Daoy (cell line): ENCODE data around the gene SPATA46. TPM values are rescaled to one million over a fixed set of nuclear protein-coding genes. Genes with fewer than 3 reads are reported as not detected.
A peak's percentile ranks its signal among the peaks of the same experiment; 100 is the strongest.
"Not testable (repeated sequence)": the region's sequence is repeated elsewhere in the genome, so short reads cannot be mapped to it uniquely, and the experiment has no call there.

Experiments used
- DNase-seq: peaks from one replicate; pipeline ENCODE4 v3.0.0-alpha.2; 2015; ENCODE audit warnings: low read depth
- total RNA-seq: library from RNA; depleted of rRNA; stranded (reverse); fragments of >200 nt; shearing (Covaris generic); gene quantifications from 2 replicates; pipeline ENCODE4 v1.2.3, GENCODE V29; 2014; rRNA removed

The SPATA46 gene
- not detected in 2 replicates for total RNA-seq

- no peak for DNase-seq
These were observed at the start of gene SPATA46 for GRCh38 chr1:162376691-162377090. TSS of gene SPATA46 (minus strand) at chr1:162376854. CDS start at chr1:162376790, 64 bp downstream.

- no peak for DNase-seq
These were observed 46.2 kb upstream of the SPATA46 start for GRCh38 chr1:162422662-162423375.

- no peak for DNase-seq
These were observed 44.9 kb upstream of the SPATA46 start for GRCh38 chr1:162421258-162422164.

GRCh38 chr1:162420120-162420519, 43.5 kb upstream of the SPATA46 start:
- DNase-seq: no peak

GRCh38 chr1:162419450-162419931, 42.8 kb upstream of the SPATA46 start:
- DNase-seq: not testable (repeated sequence)

- peak; percentile 11 for DNase-seq
These were observed 41.9 kb upstream of the SPATA46 start for GRCh38 chr1:162418584-162418983.

GRCh38 chr1:162417650-162418049, 41.0 kb upstream of the SPATA46 start:
- DNase-seq: no peak

- DNase-seq: no peak
These were observed 40.3 kb upstream of the SPATA46 start for GRCh38 chr1:162416909-162417308.

GRCh38 chr1:162416215-162416614, 39.6 kb upstream of the SPATA46 start:
- no peak for DNase-seq

GRCh38 chr1:162412002-162412401, 35.3 kb upstream of the SPATA46 start, which contains the start of gene SH2D1B:
TSS of gene SH2D1B (minus strand) at chr1:162412136. CDS start at chr1:162412016, 120 bp downstream.
- DNase-seq: peak; percentile 85

- no peak for DNase-seq
These were observed 30.9 kb upstream of the SPATA46 start for GRCh38 chr1:162407539-162407938.

- DNase-seq: no peak
These were observed 30.2 kb upstream of the SPATA46 start for GRCh38 chr1:162406811-162407210.

GRCh38 chr1:162405800-162406199, 29.1 kb upstream of the SPATA46 start:
- DNase-seq: no peak

GRCh38 chr1:162404550-162405160, 28.0 kb upstream of the SPATA46 start:
- DNase-seq: no peak

- no peak for DNase-seq
These were observed 24.2 kb upstream of the SPATA46 start for GRCh38 chr1:162400790-162401355.

GRCh38 chr1:162398999-162399580, 22.4 kb upstream of the SPATA46 start:
- no peak for DNase-seq

GRCh38 chr1:162397943-162398560, 21.4 kb upstream of the SPATA46 start:
- DNase-seq: no peak

GRCh38 chr1:162397039-162397448, 20.4 kb upstream of the SPATA46 start:
- DNase-seq: no peak

- DNase-seq: no peak
These were observed 19.7 kb upstream of the SPATA46 start for GRCh38 chr1:162396201-162396906.
